H9 (cell line): ENCODE data around the gene MIS12. TPM values are rescaled to one million over a fixed set of nuclear protein-coding genes. Genes with fewer than 3 reads are reported as not detected.

Experiments
- DNase-seq: peaks from one replicate; pipeline ENCODE4 v3.0.0-alpha.2; 2017
- H2AFZ ChIP-seq: one replicate; pipeline ENCODE4 v1.6.1; 2013; ENCODE audit warnings: mild to moderate bottlenecking, low read length, control low read depth, moderate library complexity
- H2AK5ac ChIP-seq: 2 replicates; pipeline ENCODE4 v1.6.1; 2013; ENCODE audit warnings: low read length, control low read depth, mixed read lengths; ENCODE audit not compliant: insufficient read length
- H2BK120ac ChIP-seq: one replicate; pipeline ENCODE4 v1.6.1; 2013; ENCODE audit warnings: low read depth, mild to moderate bottlenecking, low read length, control low read depth, inconsistent platforms; ENCODE audit not compliant: poor library complexity, severe bottlenecking
- H2BK12ac ChIP-seq: 2 replicates; pipeline ENCODE4 v1.6.1; 2013; ENCODE audit warnings: low read length, control low read depth, mixed read lengths, low read depth; ENCODE audit not compliant: insufficient read length
- H2BK15ac ChIP-seq: 2 replicates; pipeline ENCODE4 v1.6.1; 2013; ENCODE audit warnings: low read depth, low read length, control low read depth
- H2BK20ac ChIP-seq: one replicate; pipeline ENCODE4 v1.6.1; 2013; ENCODE audit warnings: low read depth, mild to moderate bottlenecking, low read length, control low read depth, inconsistent platforms; ENCODE audit not compliant: poor library complexity, severe bottlenecking
- H2BK5ac ChIP-seq: 2 replicates; pipeline ENCODE4 v1.6.1; 2013; ENCODE audit warnings: low read length, control low read depth, mixed read lengths; ENCODE audit not compliant: insufficient read length
- H3K14ac ChIP-seq: 2 replicates; pipeline ENCODE4 v1.6.1; 2013; ENCODE audit warnings: low read length, control low read depth; ENCODE audit not compliant: insufficient read depth
- H3K18ac ChIP-seq: 2 replicates; pipeline ENCODE4 v1.6.1; 2013; ENCODE audit warnings: low read depth, mild to moderate bottlenecking, mixed read lengths, low read length, control low read depth; ENCODE audit not compliant: insufficient read length
- H3K23ac ChIP-seq: 2 replicates; pipeline ENCODE4 v1.6.1; 2013; ENCODE audit warnings: low read length, control low read depth, mixed read lengths, low read depth; ENCODE audit not compliant: insufficient read length
- H3K23me2 ChIP-seq: 2 replicates; pipeline ENCODE4 v1.6.1; 2013; ENCODE audit warnings: low read depth, mild to moderate bottlenecking, mixed read lengths, low read length, control low read depth; ENCODE audit not compliant: insufficient read length, poor library complexity, severe bottlenecking
- H3K27ac ChIP-seq: 2 replicates; pipeline ENCODE4 v1.5.1; 2013; ENCODE audit warnings: low read length, control low read depth, mixed read lengths, low read depth; ENCODE audit not compliant: insufficient read length
- H3K27me3 ChIP-seq: 2 replicates; pipeline ENCODE4 v1.6.1; 2013; ENCODE audit warnings: low read length, control low read depth, inconsistent platforms; ENCODE audit not compliant: insufficient read depth
- H3K4ac ChIP-seq: 2 replicates; pipeline ENCODE4 v1.6.1; 2013; ENCODE audit warnings: low read depth, mild to moderate bottlenecking, control low read depth, inconsistent platforms, low read length, moderate library complexity
- H3K4me1 ChIP-seq: 2 replicates; pipeline ENCODE4 v1.6.1; 2013; ENCODE audit warnings: low read length, control low read depth, inconsistent platforms; ENCODE audit not compliant: insufficient read depth
- H3K4me2 ChIP-seq: 2 replicates; pipeline ENCODE4 v1.6.1; 2013; ENCODE audit warnings: low read length, control low read depth, mixed read lengths; ENCODE audit not compliant: insufficient read length, insufficient read depth
- H3K56ac ChIP-seq: 2 replicates; pipeline ENCODE4 v1.6.1; 2013; ENCODE audit warnings: low read depth, mild to moderate bottlenecking, mixed read lengths, low read length, control low read depth; ENCODE audit not compliant: insufficient read length
- H3K79me1 ChIP-seq: 2 replicates; pipeline ENCODE4 v1.6.1; 2013; ENCODE audit warnings: low read depth, mild to moderate bottlenecking, moderate library complexity, low read length, control low read depth, inconsistent platforms; ENCODE audit not compliant: insufficient read depth, poor library complexity, severe bottlenecking
- H3K79me2 ChIP-seq: 2 replicates; pipeline ENCODE4 v1.6.1; 2013; ENCODE audit warnings: low read length, control low read depth, inconsistent platforms; ENCODE audit not compliant: insufficient read depth
- H3K9ac ChIP-seq: 2 replicates; pipeline ENCODE4 v1.6.1; 2013; ENCODE audit warnings: low read length, control low read depth, mixed read lengths; ENCODE audit not compliant: insufficient read length; ENCODE audit errors: extremely low read depth
- H3K9me3 ChIP-seq: one replicate; pipeline ENCODE4 v1.6.1; 2013; ENCODE audit warnings: low read depth, low read length, inconsistent platforms; ENCODE audit not compliant: control insufficient read depth
- H3T11ph ChIP-seq: one replicate; pipeline ENCODE4 v1.6.1; 2013; ENCODE audit warnings: mild to moderate bottlenecking, low read length, control low read depth, inconsistent platforms
- H4K20me1 ChIP-seq: one replicate; pipeline ENCODE4 v1.6.1; 2013; ENCODE audit not compliant: control insufficient read depth, insufficient read length, insufficient read depth
- H4K5ac ChIP-seq: 2 replicates; pipeline ENCODE4 v1.6.1; 2013; ENCODE audit warnings: low read depth, mild to moderate bottlenecking, mixed read lengths, low read length, control low read depth; ENCODE audit not compliant: insufficient read length
- H4K8ac ChIP-seq: replicated peaks from 2 replicates; pipeline ENCODE4 v1.6.1; 2013; ENCODE audit warnings: low read length, control low read depth, mixed read lengths, low read depth; ENCODE audit not compliant: insufficient read length
- H4K91ac ChIP-seq: 2 replicates; pipeline ENCODE4 v1.6.1; 2013; ENCODE audit warnings: low read depth, mild to moderate bottlenecking, moderate library complexity, mixed read lengths, low read length, control low read depth; ENCODE audit not compliant: insufficient read length
- H3K27ac Mint-ChIP-seq, 3 experiments: 2 replicates in 2 of 3; 3 replicates in 1 of 3; pipeline ENCODE4 v1.8.0; 2020 to 2021; ENCODE audit warnings: mixed read lengths in 3 of 3, mild to moderate bottlenecking in 1 of 3, moderate library complexity in 1 of 3
- H3K27me3 Mint-ChIP-seq: 2 replicates; pipeline ENCODE4 v1.8.0; 2021; ENCODE audit warnings: low read depth, mild to moderate bottlenecking, moderate library complexity, mixed read lengths
- H3K36me3 Mint-ChIP-seq, 3 experiments: 2 replicates in 2 of 3; 3 replicates in 1 of 3; pipeline ENCODE4 v1.8.0; 2020 to 2021; ENCODE audit warnings: low read depth in 3 of 3, mixed read lengths in 3 of 3; ENCODE audit not compliant: insufficient read depth in 1 of 3
- H3K4me1 Mint-ChIP-seq, 2 experiments: 2 replicates each; pipeline ENCODE4 v1.8.0; 2020; ENCODE audit warnings: mixed read lengths in 2 of 2
- H3K4me3 Mint-ChIP-seq, 2 experiments: 2 replicates in 1 of 2; 3 replicates in 1 of 2; pipeline ENCODE4 v1.8.0; 2020 to 2021; ENCODE audit warnings: mild to moderate bottlenecking in 2 of 2, mixed read lengths in 2 of 2, moderate library complexity in 1 of 2
- H3K9me3 Mint-ChIP-seq, 2 experiments: 2 replicates in 1 of 2; 3 replicates in 1 of 2; pipeline ENCODE4 v1.8.0; 2020; ENCODE audit warnings: mild to moderate bottlenecking in 2 of 2, mixed read lengths in 2 of 2, moderate library complexity in 1 of 2
- WGBS: extraction: QIAGEN DNeasy Blood & Tissue Kit; methylation state at CpG from one replicate; pipeline ENCODE4 v1.1.7; 2013; ENCODE audit warnings: missing lambda C conversion rate, low lambda C conversion rate, mixed read lengths; ENCODE audit not compliant: insufficient read length; ENCODE audit errors: extremely low coverage; 5-methylcytosine and 5-hydroxymethylcytosine counted together
- total RNA-seq: library from RNA; stranded (reverse); gene quantifications from 2 replicates; pipeline ENCODE4 v1.2.1, GENCODE V29; 2021
- TF ChIP-seq, protein P1 (sequence below): fragments of 200-600 bp; sonication (generic); conservative IDR thresholded peaks from 3 replicates; pipeline ENCODE4 v1.8.0; 2021; ENCODE audit warnings: antibody characterized with exemption, mild to moderate bottlenecking

MIS12 gene
- total RNA-seq, 1 experiment from 2014 or later, result 30.7 TPM

DNA sequence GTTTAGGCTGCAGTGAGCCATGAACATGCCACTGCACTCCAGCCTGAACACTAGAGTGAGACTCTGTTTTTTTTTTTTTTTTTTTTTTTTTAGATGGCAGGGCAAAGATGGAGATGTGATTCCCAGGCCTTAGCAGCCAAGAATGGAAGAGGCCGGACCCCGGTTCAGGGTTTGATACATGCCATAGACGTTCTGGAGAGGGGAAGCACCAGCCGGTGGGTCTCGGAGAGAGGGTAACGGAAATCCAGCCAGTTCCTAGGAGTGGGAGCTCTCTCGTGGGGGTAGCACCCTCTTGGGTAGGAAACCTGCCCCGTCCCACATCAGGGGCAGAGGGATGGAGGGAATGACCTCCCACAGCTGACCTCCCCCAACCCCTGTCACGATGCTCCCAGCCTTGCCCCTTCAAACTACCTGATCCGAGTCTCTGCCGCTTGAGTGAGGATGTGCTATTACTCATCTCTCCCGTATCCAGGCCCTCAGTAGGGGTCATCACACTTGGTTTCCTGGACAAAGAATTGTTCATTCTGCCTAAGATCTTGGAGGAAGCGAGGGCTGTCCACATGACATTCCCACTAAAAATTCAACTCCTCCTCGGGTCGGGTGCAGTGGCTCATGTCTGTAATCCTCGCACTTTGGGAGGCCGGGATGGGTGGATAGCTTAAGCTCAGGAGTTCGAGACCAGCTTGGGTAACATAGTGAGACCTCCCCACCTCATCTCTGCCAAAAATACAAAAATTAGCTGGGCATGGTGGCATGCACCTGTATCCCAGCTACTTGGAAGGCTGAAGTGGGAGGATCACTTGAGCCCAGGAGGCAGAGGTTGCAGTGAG, 47.3 kb downstream of the MIS12 start:
- Histone ChIP-seq H4K8ac (no peak overlapping the region), H3T11ph (no peak overlapping the region), H3K23ac (no peak overlapping the region), H2AFZ (no peak overlapping the region), H3K27me3 (no peaks in the 10 kb centered on the region), H2BK120ac (no peak overlapping the region), H2BK20ac (no peak overlapping the region), H3K18ac (no peak overlapping the region), H3K79me2 (no peaks in the 10 kb centered on the region), H4K91ac (no peak overlapping the region), H3K79me1 (no peaks in the 10 kb centered on the region), H3K23me2 (no peaks in the 10 kb centered on the region), H3K56ac (no peak overlapping the region), H3K14ac (no peak overlapping the region; the same call in 1 of the 2 replicates), H4K5ac (no peak overlapping the region), H2BK15ac (no peak overlapping the region), H3K4ac (no peak overlapping the region), H2BK12ac (no peak overlapping the region), H3K27ac (no peak overlapping the region), H3K4me2 (no peak overlapping the region), H2AK5ac (no peak overlapping the region), H3K4me1 (no peaks in the 10 kb centered on the region), H2BK5ac (no peak overlapping the region), H4K20me1 (no peaks in the 10 kb centered on the region), H3K9ac (no peak overlapping the region), H3K9me3 (no peaks in the 10 kb centered on the region)
- Mint-ChIP-seq H3K27me3 (peaks cover 5% of the 10 kb centered on the region), H3K4me3 (no peak overlapping the region), H3K4me1 (no peaks in the 10 kb centered on the region), H3K9me3 (no peaks in the 10 kb centered on the region; a peak in 1 of 5 replicates), H3K27ac (no peak overlapping the region; a peak in 1 of 7 replicates), H3K36me3 (no peaks in the 10 kb centered on the region)
- DNase-seq, result no peak
- no CpG with 5 or more reads among the region's 18 CpGs for WGBS
- TF ChIP-seq, protein P1, sequence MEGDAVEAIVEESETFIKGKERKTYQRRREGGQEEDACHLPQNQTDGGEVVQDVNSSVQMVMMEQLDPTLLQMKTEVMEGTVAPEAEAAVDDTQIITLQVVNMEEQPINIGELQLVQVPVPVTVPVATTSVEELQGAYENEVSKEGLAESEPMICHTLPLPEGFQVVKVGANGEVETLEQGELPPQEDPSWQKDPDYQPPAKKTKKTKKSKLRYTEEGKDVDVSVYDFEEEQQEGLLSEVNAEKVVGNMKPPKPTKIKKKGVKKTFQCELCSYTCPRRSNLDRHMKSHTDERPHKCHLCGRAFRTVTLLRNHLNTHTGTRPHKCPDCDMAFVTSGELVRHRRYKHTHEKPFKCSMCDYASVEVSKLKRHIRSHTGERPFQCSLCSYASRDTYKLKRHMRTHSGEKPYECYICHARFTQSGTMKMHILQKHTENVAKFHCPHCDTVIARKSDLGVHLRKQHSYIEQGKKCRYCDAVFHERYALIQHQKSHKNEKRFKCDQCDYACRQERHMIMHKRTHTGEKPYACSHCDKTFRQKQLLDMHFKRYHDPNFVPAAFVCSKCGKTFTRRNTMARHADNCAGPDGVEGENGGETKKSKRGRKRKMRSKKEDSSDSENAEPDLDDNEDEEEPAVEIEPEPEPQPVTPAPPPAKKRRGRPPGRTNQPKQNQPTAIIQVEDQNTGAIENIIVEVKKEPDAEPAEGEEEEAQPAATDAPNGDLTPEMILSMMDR, result no peak
